SK-N-SH treated with all-trans-retinoic acid at 6 μM for 48 hours (cell line): ENCODE measurements around the gene MLX.

Experiments
- OSR1 ChIP-seq: fragments of 250-450 bp; sonication (Bioruptor Pico); IDR thresholded peaks from 2 replicates; pipeline ENCODE4 v1.8.0; 2022; ENCODE audit warnings: moderate library complexity, mild to moderate bottlenecking, inconsistent platforms
- PPARA ChIP-seq: fragments of 250-450 bp; sonication (Bioruptor Pico); IDR thresholded peaks from 2 replicates; pipeline ENCODE4 v1.5.0; 2020; ENCODE audit warnings: mild to moderate bottlenecking, borderline replicate concordance
- TCF4 ChIP-seq: fragments of 250-450 bp; sonication (Bioruptor Pico); IDR thresholded peaks from 2 replicates; pipeline ENCODE4 v1.8.0; 2021; ENCODE audit warnings: mild to moderate bottlenecking, moderate library complexity, borderline replicate concordance
- ZFP3 ChIP-seq: fragments of 250-450 bp; sonication (Bioruptor Pico); IDR thresholded peaks from 2 replicates; pipeline ENCODE4 v1.5.0; 2020; ENCODE audit warnings: mild to moderate bottlenecking, moderate library complexity
- ZFP30 ChIP-seq: fragments of 450-650 bp; formaldehyde crosslinking; IDR thresholded peaks from 2 replicates; pipeline ENCODE4 v1.5.0; 2022; ENCODE audit warnings: mild to moderate bottlenecking, moderate library complexity
- TF ChIP-seq, protein P1 (sequence below): fragments of 250-450 bp; sonication (Bioruptor Pico); IDR thresholded peaks from 2 replicates; pipeline ENCODE4 v1.5.1; 2020; ENCODE audit warnings: low read depth, mild to moderate bottlenecking, moderate library complexity
- TF ChIP-seq, protein P2 (sequence below): fragments of 250-450 bp; sonication (Bioruptor Pico); IDR thresholded peaks from 2 replicates; pipeline ENCODE4 v1.8.0; 2021; ENCODE audit warnings: low read depth, mild to moderate bottlenecking, moderate library complexity, borderline replicate concordance
- TF ChIP-seq, protein P3 (sequence below): fragments of 250-450 bp; sonication (Bioruptor Pico); IDR thresholded peaks from 2 replicates; pipeline ENCODE4 v1.8.0; 2020; ENCODE audit warnings: mild to moderate bottlenecking, moderate library complexity, borderline replicate concordance

DNA sequence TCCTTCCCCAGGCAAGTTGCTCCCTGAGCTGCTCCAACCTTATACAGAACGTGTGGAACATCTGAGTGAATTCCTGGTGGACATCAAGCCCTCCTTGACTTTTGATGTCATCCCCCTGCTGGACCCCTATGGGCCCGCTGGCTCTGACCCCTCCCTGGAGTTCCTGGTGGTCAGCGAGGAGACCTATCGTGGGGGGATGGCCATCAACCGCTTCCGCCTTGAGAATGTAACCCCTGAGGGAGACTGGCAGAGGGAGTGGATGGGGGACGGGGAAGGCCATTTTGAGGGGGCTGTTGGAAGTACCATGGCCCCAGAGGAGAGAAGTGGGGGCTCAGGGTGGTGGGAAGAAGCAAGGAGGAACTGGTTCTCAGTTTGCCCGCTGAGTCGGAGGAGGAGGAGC is 3.0 kb upstream of the MLX start:
- TF ChIP-seq, protein P1, sequence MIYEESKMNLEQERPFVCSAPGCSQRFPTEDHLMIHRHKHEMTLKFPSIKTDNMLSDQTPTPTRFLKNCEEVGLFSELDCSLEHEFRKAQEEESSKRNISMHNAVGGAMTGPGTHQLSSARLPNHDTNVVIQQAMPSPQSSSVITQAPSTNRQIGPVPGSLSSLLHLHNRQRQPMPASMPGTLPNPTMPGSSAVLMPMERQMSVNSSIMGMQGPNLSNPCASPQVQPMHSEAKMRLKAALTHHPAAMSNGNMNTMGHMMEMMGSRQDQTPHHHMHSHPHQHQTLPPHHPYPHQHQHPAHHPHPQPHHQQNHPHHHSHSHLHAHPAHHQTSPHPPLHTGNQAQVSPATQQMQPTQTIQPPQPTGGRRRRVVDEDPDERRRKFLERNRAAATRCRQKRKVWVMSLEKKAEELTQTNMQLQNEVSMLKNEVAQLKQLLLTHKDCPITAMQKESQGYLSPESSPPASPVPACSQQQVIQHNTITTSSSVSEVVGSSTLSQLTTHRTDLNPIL (CRISPR knock-in tag) = no peak
- TF ChIP-seq TCF4 (CRISPR knock-in tag) (no peak), OSR1 (CRISPR knock-in tag) (no peak), ZFP30 (CRISPR knock-in tag) (no peak), PPARA (CRISPR knock-in tag) (no peak), ZFP3 (CRISPR knock-in tag) (no peak)
- TF ChIP-seq, protein P2, sequence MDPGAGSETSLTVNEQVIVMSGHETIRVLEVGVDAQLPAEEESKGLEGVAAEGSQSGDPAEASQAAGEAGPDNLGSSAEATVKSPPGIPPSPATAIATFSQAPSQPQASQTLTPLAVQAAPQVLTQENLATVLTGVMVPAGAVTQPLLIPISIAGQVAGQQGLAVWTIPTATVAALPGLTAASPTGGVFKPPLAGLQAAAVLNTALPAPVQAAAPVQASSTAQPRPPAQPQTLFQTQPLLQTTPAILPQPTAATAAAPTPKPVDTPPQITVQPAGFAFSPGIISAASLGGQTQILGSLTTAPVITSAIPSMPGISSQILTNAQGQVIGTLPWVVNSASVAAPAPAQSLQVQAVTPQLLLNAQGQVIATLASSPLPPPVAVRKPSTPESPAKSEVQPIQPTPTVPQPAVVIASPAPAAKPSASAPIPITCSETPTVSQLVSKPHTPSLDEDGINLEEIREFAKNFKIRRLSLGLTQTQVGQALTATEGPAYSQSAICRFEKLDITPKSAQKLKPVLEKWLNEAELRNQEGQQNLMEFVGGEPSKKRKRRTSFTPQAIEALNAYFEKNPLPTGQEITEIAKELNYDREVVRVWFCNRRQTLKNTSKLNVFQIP (CRISPR knock-in tag) = no peak
- TF ChIP-seq, protein P3, sequence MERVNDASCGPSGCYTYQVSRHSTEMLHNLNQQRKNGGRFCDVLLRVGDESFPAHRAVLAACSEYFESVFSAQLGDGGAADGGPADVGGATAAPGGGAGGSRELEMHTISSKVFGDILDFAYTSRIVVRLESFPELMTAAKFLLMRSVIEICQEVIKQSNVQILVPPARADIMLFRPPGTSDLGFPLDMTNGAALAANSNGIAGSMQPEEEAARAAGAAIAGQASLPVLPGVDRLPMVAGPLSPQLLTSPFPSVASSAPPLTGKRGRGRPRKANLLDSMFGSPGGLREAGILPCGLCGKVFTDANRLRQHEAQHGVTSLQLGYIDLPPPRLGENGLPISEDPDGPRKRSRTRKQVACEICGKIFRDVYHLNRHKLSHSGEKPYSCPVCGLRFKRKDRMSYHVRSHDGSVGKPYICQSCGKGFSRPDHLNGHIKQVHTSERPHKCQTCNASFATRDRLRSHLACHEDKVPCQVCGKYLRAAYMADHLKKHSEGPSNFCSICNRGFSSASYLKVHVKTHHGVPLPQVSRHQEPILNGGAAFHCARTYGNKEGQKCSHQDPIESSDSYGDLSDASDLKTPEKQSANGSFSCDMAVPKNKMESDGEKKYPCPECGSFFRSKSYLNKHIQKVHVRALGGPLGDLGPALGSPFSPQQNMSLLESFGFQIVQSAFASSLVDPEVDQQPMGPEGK (CRISPR knock-in tag) = no peak
